Astrocyte of the spinal cord (primary cell): ENCODE measurements around the gene LAMA5.

Experiments
- DNase-seq: peaks from one replicate; pipeline ENCODE4 v3.0.0; 2011; ENCODE audit warnings: low read depth, low spot score
- H3K4me3 ChIP-seq: 2 replicates; pipeline ENCODE4 v1.5.1; 2011; ENCODE audit warnings: low read depth, mild to moderate bottlenecking, low read length, moderate library complexity
- CTCF ChIP-seq: IDR thresholded peaks from 2 replicates; pipeline ENCODE4 v1.5.1; 2012; ENCODE audit warnings: low read depth, mild to moderate bottlenecking, low read length, inconsistent platforms
- in situ Hi-C: cut with HindIII; loops from 2 replicates; pipeline ENCODE4 v1.10.0; 2017; ENCODE audit warnings: low sequenced_read_pairs

LAMA5 gene

DNA sequence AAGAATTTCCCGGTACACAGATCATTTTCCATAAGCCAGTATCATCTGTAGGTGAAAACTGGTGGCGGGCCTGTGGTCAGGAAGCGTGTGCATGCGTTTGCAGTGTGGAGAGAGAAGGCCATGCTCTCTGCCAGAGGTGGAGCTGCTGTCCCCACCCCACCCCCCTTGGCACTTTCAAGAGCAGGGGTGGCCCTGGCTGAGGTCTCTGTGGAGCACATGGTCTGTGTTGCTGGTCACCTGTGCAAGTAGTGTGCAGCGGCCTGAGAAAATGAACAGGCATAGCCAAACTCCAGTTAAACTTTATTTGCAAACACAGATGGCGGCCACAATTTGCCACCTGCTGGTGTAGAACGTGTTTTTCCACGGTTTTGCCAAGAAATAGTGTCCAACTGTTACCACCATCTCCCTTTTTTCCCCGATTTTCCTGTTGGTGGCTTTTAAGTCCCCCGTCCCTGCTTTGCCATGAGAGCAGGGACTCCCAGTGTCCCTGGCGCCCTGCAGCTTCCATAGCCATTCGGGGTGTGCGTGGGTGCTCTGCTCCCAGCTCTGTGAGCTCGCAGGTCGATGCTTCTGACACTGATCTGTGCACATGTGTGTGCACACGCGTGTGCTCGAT is 61.9 kb downstream of the LAMA5 start:
- no peak for DNase-seq

DNA sequence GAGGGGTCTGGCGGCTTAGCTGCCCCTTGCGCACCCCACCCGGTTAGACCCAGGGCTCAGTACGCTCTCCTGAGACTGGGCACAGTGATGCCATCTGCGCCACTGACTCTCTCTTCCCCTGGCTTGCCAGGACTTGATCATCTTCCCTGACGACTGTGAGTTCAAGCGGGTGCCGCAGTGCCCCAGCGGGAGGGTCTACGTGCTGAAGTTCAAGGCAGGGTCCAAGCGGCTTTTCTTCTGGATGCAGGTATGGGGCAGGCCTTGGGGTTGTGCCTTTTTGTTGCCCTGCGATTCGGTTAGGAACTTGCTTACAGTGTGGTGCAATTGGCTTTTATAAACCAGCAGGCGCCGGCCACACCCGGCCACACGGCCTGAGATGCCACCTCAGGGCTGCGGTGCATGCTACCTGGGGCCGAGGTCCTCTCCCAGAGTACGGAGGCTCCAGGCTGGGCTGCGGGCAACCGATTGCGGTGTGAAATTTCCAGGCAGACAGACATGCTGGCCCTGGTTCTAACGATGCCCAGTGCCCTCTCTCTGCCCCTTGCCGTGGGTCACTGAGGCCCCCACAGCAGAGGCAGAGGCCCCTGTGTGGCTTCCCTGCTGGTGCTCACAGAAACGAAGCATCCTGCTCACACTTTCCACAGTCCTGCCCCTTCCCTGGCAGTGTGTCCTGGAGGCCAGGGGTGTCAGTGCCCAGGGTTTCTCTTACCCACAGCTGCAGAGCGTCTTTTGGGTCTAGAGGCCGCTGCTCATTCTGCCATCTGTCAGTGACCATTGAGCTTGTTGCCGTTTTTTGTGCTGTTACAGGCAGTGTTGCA is 62.6 kb downstream of the LAMA5 start:
- TF ChIP-seq CTCF, result no peak
- H3K4me3 ChIP-seq, result peak overlapping the region; percentile 81
- DNase-seq, result no peak
- in situ Hi-C loops, result no loop called here

More for the DNA sequence above, 61.9 kb downstream of the LAMA5 start:
- in situ Hi-C loops, result no loop called here
- peak overlapping the region; percentile 81 for H3K4me3 ChIP-seq
- TF ChIP-seq CTCF, result no peak

DNA sequence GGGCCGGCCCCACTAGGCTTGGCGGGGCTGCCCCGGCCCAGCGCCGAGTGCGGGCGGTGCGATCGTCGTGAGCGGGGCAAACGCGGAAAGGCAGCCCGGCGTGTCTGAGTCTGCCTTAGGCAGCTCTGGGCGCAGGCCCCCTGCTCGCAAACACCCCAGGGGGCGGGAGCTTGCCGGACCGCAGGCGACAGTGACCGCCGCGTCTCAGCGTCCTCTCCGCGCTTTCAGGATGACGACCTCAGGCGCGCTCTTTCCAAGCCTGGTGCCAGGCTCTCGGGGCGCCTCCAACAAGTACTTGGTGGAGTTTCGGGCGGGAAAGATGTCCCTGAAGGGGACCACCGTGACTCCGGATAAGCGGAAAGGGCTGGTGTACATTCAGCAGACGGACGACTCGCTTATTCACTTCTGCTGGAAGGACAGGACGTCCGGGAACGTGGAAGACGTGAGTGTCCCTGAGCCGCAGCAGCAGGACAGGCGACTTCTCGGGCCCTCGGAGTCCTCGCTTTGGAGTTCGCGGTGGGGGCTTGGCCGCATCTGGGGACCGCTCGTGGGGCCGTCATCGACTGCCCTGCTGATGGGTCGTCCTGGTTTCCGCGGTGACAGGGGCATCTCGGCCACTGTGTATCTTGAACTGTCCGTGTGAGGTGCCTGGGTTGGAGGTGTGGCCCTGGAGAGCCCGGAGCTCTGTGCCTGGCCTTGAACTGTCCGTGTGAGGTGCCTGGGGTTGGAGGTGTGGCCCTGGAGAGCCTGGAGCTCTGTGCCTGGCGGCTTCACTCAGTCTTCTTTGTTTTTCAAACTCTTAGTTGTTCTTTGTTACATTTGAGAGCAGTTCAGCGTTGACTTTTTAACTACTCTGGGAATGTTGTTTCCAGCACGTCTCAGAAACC is 63.5 kb downstream of the LAMA5 start:
- DNase-seq, result peak; percentile 8
- H3K4me3 ChIP-seq, result peak overlapping the region; percentile 81
- no peak for TF ChIP-seq CTCF
- in situ Hi-C loops, result no loop called here

DNA sequence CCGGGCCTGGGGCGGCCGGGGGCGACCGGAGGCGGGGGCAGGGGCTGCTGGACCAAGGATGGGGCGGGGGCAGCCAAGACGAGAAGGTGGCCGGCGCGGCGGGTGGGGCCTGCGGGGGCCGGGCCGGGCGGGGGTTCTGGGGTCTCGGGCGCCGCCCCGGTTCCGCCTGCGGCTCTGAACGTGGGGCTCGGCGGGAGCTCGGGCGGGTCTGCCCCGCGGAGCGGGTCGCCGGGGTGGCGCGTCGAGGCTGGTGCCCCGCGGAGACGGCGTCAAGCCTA is 64.1 kb downstream of the LAMA5 start:
- in situ Hi-C loops, result no loop called here

DNA sequence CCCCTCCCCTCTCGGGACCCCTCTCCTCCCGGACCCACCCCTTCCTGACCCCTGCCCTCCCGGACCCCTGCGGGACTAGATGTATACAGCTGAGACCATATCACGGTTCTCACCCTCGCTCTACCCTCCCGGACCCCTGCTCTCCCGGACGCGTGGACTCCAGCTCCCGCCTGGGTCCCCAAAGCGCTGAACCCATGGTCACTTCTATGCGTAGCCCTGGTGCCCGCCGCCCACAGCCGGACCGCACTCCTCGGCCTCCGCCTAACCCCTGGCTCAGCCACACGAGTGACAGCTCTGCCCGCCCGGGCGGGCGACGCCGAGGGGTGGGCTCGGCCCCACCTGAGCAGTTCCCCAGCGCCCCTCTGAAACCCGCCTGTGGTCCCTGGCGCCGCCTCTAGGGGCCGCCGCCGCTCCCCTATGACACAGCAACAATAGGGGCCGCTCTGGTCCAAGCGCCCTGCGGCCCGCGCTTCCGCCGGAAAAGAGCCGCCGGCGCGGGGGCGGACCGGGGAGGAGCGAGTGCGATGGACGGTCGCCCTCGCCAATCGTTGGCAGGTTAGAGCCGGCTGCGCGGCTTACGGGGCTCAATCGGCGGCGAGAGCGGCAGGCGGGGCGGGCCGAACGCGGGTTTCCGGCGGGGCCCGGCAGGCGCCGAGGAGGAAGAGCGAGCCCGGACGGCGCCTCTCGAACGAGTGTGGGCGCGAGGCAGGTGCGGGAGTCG is 64.6 kb downstream of the LAMA5 start, which contains the start of gene ADRM1:
Gene ADRM1, plus strand, starts transcription at position 657 of the 721 bp plus-strand sequence. CDS start 572 bp downstream, outside the sequence.
- peak; percentile 98 for DNase-seq
- H3K4me3 ChIP-seq, result peak within 1 kb of the TSS; percentile 81
- in situ Hi-C loops, result no loop called here
- TF ChIP-seq CTCF, result peak; percentile 84

More for the DNA sequence above, 64.1 kb downstream of the LAMA5 start:
- TF ChIP-seq CTCF, result no peak
- DNase-seq, result no peak
- H3K4me3 ChIP-seq, result peak overlapping the region; percentile 81
